GM21447 (cell line): ENCODE data around the gene DPY19L1.
"Not testable (repeated sequence)": the region's sequence is repeated elsewhere in the genome, so short reads cannot be mapped to it uniquely, and the experiment has no call there.

Source experiments
- ATAC-seq: cut with Tn5 transposase; IDR thresholded peaks from one replicate; pipeline ENCODE4 v1.9.1; 2021; ENCODE audit not compliant: unreplicated experiment

Gene DPY19L1

GRCh38 chr7:34928052-34928451 is 109.2 kb downstream of the DPY19L1 start:
- ATAC-seq = no peak

DNA sequence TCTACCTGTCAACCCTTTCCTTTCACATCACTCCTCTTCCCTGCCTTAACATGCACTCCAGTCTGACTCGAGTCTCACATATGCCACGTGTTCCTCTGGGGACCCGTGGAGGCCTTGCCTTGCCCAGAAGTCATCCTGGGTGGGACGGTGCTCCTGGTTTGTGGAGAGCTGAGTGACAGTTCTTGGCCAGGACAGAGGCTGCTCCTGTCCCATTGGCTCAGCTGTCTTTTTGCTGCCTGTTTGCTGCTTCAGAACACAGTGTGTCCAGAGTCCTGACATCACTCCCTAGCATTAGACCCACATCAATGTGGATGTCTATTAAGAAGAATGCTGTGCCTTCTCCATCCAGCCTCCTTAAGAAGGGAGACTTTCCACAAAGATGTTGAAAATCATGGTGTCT is 116.8 kb downstream of the DPY19L1 start:
- not testable (repeated sequence) for ATAC-seq

GRCh38 chr7:34919038-34919437 is 118.2 kb downstream of the DPY19L1 start:
- ATAC-seq = not testable (repeated sequence)

- ATAC-seq = not testable (repeated sequence)
Measured at GRCh38 chr7:34918198-34918861, 119.0 kb downstream of the DPY19L1 start.

GRCh38 chr7:34917515-34917914 is 119.8 kb downstream of the DPY19L1 start:
- ATAC-seq = not testable (repeated sequence)

- ATAC-seq = no peak
Measured at GRCh38 chr7:34916267-34916666, 121.0 kb downstream of the DPY19L1 start.

GRCh38 chr7:34912236-34912635 is 125.0 kb downstream of the DPY19L1 start:
- no peak for ATAC-seq

DNA sequence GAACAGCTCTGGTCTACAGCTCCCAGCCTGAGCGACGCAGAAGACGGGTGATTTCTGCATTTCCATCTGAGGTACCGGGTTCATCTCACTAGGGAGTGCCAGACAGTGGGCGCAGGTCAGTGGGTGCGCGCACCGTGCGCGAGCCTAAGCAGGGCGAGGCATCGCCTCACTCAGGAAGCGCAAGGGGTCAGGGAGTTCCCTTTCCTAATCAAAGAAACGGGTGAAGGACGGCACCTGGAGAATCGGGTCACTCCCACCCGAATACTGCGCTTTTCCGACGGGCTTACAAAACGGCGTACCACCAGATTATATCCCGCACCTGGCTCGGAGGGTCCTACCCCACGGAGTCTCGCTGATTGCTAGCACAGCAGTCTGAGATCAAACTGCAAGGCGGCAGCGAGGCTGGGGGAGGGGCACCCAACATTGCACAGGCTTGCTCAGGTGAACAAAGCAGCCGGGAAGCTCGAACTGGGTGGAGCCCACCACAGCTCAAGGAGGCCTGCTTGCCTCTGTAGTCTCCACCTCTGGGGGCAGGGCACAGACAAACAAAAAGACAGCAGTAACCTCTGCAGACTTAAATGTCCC is 130.9 kb downstream of the DPY19L1 start:
- not testable (repeated sequence) for ATAC-seq

DNA sequence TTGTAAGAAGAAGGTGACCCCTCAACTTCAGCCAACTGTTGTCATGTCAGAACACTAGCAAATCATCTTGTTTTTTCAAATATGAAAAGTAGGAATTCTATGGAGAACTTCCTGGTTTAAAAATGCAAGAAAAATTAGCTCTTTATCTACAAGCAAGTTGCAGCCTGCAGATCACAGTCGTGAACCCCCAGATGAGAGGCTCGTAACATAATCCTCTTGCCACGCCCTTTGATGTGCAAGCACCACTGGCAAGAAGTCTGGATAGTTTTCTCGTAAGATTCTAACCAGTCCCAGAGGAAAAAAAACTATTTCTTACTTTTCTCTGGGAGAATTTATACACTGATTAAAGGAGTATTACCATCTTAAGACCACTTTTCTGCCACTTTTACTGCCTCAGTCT is 132.3 kb downstream of the DPY19L1 start:
- ATAC-seq = no peak

- not testable (repeated sequence) for ATAC-seq
Measured at GRCh38 chr7:34903921-34904320, 133.4 kb downstream of the DPY19L1 start.

- ATAC-seq = no peak
Measured at GRCh38 chr7:34902182-34902581, 135.1 kb downstream of the DPY19L1 start.

- no peak for ATAC-seq
Measured at GRCh38 chr7:34900891-34901513, 136.3 kb downstream of the DPY19L1 start.

GRCh38 chr7:34895202-34895601 is 142.1 kb downstream of the DPY19L1 start:
- no peak for ATAC-seq

DNA sequence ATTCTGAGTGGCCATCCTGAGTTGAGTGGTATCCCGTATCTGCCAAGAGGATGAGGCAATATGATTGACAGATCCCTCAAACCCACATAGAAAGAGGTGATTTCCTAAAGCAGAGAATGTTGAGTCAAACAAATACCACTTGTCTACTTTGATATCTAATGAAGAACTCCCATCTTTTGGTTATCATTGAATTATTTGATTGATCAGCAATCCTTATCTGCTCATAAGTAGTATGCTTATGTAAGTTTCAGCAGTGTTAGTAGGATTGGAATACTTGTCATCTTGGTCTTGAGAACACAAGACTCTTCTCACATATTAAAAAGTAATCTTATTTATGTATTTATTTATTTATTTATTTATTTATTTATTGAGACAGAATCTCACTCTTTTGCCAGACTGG is 147.3 kb downstream of the DPY19L1 start:
- ATAC-seq = no peak

DNA sequence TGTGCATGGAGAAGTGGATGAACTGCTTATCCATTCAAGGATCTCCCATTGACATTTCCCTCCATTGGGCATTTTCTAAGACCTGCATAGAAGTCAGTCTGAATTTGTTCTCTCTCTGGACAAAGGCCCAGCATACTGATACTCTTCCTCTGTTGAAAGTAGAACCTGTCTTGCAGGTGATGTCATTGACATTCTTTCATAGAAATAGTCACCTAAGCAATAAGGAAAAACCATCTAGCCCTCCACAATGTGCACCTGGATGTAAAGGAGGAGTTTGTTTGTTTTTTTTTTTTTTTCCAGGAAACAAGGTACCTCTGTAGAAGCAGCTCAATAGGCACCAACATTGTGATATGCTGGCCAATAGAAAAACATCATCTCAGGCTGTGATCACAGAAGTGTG is 150.4 kb downstream of the DPY19L1 start:
- no peak for ATAC-seq

GRCh38 chr7:34883855-34884254 is 153.4 kb downstream of the DPY19L1 start:
- ATAC-seq = not testable (repeated sequence)

GRCh38 chr7:34879871-34880270 is 157.4 kb downstream of the DPY19L1 start:
- ATAC-seq = no peak

DNA sequence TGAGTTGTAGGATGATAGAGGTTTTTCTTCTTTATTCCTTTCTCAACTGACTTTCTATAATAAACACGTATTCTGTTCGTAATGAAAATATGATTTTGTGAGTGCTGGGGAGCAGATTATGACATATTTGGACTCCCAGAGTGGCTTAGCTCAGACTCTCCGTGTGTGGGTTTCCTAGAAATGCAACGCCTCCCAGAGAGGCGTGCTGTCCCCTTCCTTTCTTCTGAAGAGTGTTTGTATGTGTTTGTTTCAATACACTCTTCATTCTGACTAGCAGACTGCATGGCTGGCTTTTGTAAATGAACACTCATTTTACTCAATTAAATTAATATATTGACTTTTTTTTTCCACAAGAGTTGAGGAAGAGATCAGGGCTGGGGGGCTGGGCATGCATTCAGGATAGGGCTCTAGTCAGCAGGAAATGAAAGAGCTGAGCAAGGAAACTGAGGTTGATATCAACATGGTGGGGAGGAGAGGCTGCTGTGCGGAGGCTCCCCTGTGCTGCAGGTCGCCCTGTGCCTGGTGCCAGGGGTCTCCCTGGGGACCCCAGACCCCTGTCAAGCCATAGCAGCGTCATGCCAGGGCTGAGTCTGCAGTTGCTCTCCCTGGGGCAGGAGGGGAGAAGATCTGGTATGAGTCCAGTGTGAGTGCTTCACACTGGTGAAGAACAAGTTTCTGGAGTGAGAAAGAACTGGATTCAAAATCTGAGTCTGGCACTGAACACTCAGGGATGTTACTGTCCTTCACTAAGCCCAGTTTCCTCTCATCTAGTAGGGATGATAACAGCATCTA is 158.1 kb downstream of the DPY19L1 start:
- ATAC-seq = not testable (repeated sequence)
